Measurements from ENCODE around the gene VSTM2L. TPM values are rescaled to one million over a fixed set of nuclear protein-coding genes. Genes with fewer than 3 reads are reported as not detected.

VSTM2L gene
- total RNA-seq, 1 experiment from 2014 or later, result 4.8 TPM

- Histone ChIP-seq H3K4me1 (replicated peaks) (no peaks in the 10 kb centered on the region), H3K36me3 (no peaks in the 10 kb centered on the region), H3K27ac (no peak overlapping the region), H3K27me3 (replicated peaks) (no peaks in the 10 kb centered on the region), H3K9me3 (replicated peaks) (no peaks in the 10 kb centered on the region), H3K4me3 (no peak overlapping the region)
- DNase-seq (ENCODE audit: low read depth in 1 of 2, low spot score in 2 of 2), result no peak
Measured at GRCh38 chr20:37972256-37973058, 69.5 kb downstream of the VSTM2L start.

GRCh38 chr20:37973059-37973910, 70.4 kb downstream of the VSTM2L start:
- no peaks in the 10 kb centered on the region for H3K27me3 ChIP-seq (replicated peaks)
- no peak for DNase-seq (ENCODE audit: low read depth in 1 of 2, low spot score in 2 of 2)
- H3K36me3 ChIP-seq, result no peaks in the 10 kb centered on the region
- H3K4me3 ChIP-seq, result no peak overlapping the region
- H3K27ac ChIP-seq, result no peak overlapping the region
- no peaks in the 10 kb centered on the region for H3K4me1 ChIP-seq (replicated peaks)
- no peaks in the 10 kb centered on the region for H3K9me3 ChIP-seq (replicated peaks)

GRCh38 chr20:37976887-37977286, 74.0 kb downstream of the VSTM2L start:
- no peak for DNase-seq (ENCODE audit: low read depth in 1 of 2, low spot score in 2 of 2)
- no peaks in the 10 kb centered on the region for H3K4me1 ChIP-seq (replicated peaks)
- H3K27ac ChIP-seq, result no peak overlapping the region
- H3K27me3 ChIP-seq (replicated peaks), result no peaks in the 10 kb centered on the region
- no peak overlapping the region for H3K4me3 ChIP-seq
- no peaks in the 10 kb centered on the region for H3K9me3 ChIP-seq (replicated peaks)
- H3K36me3 ChIP-seq, result no peaks in the 10 kb centered on the region

- H3K27ac ChIP-seq, result no peak overlapping the region
- no peaks in the 10 kb centered on the region for H3K4me1 ChIP-seq (replicated peaks)
- no peak for DNase-seq (ENCODE audit: low read depth in 1 of 2, low spot score in 2 of 2)
- H3K9me3 ChIP-seq (replicated peaks), result no peaks in the 10 kb centered on the region
- no peak overlapping the region for H3K4me3 ChIP-seq
- H3K27me3 ChIP-seq (replicated peaks), result no peaks in the 10 kb centered on the region
- H3K36me3 ChIP-seq, result no peaks in the 10 kb centered on the region
Measured at GRCh38 chr20:37977338-37977737, 74.4 kb downstream of the VSTM2L start.

GRCh38 chr20:37977786-37978185, 74.9 kb downstream of the VSTM2L start:
- no peaks in the 10 kb centered on the region for H3K4me1 ChIP-seq (replicated peaks)

GRCh38 chr20:37979021-37979985, 76.4 kb downstream of the VSTM2L start:
- no peaks in the 10 kb centered on the region for H3K4me1 ChIP-seq (replicated peaks)
- no peak overlapping the region for H3K27ac ChIP-seq
- no peaks in the 10 kb centered on the region for H3K36me3 ChIP-seq
- no peaks in the 10 kb centered on the region for H3K9me3 ChIP-seq (replicated peaks)
- no peak for DNase-seq (ENCODE audit: low read depth in 1 of 2, low spot score in 2 of 2)
- no peak overlapping the region for H3K4me3 ChIP-seq
- no peaks in the 10 kb centered on the region for H3K27me3 ChIP-seq (replicated peaks)

More at GRCh38 chr20:37977786-37978185, 74.9 kb downstream of the VSTM2L start:
- Histone ChIP-seq H3K27me3 (replicated peaks) (no peaks in the 10 kb centered on the region), H3K36me3 (no peaks in the 10 kb centered on the region), H3K9me3 (replicated peaks) (no peaks in the 10 kb centered on the region), H3K27ac (no peak overlapping the region), H3K4me3 (no peak overlapping the region)
- DNase-seq (ENCODE audit: low read depth in 1 of 2, low spot score in 2 of 2), result no peak

GRCh38 chr20:37980383-37980782, 77.5 kb downstream of the VSTM2L start:
- H3K9me3 ChIP-seq (replicated peaks), result no peaks in the 10 kb centered on the region
- H3K4me3 ChIP-seq, result no peak overlapping the region
- H3K36me3 ChIP-seq, result no peaks in the 10 kb centered on the region; the same call in 1 of the 2 replicates
- no peak overlapping the region for H3K27ac ChIP-seq
- H3K4me1 ChIP-seq (replicated peaks), result no peaks in the 10 kb centered on the region
- no peak for DNase-seq (ENCODE audit: low read depth in 1 of 2, low spot score in 2 of 2)
- no peaks in the 10 kb centered on the region for H3K27me3 ChIP-seq (replicated peaks)

GRCh38 chr20:37980876-37981275, 77.9 kb downstream of the VSTM2L start:
- Histone ChIP-seq H3K27ac (no peak overlapping the region), H3K27me3 (replicated peaks) (no peaks in the 10 kb centered on the region)

GRCh38 chr20:37981568-37981967, 78.6 kb downstream of the VSTM2L start:
- no peaks in the 10 kb centered on the region for H3K27me3 ChIP-seq (replicated peaks)
- peaks cover 4% of the 10 kb centered on the region for H3K36me3 ChIP-seq
- DNase-seq (ENCODE audit: low read depth in 1 of 2, low spot score in 2 of 2), result no peak
- no peaks in the 10 kb centered on the region for H3K9me3 ChIP-seq (replicated peaks)
- H3K27ac ChIP-seq, result no peak overlapping the region
- peaks cover 2% of the 10 kb centered on the region for H3K4me1 ChIP-seq (replicated peaks)
- no peak overlapping the region for H3K4me3 ChIP-seq

More at GRCh38 chr20:37980876-37981275, 77.9 kb downstream of the VSTM2L start:
- no peak overlapping the region for H3K4me3 ChIP-seq
- no peaks in the 10 kb centered on the region for H3K4me1 ChIP-seq (replicated peaks)
- no peaks in the 10 kb centered on the region for H3K9me3 ChIP-seq (replicated peaks)
- H3K36me3 ChIP-seq, result no peaks in the 10 kb centered on the region; the same call in none of the 2 replicates
- DNase-seq (ENCODE audit: low read depth in 1 of 2, low spot score in 2 of 2), result no peak

- Histone ChIP-seq H3K36me3 (peaks cover 12% of the 10 kb centered on the region), H3K4me3 (no peak overlapping the region), H3K4me1 (replicated peaks) (peaks cover 19% of the 10 kb centered on the region), H3K9me3 (replicated peaks) (no peaks in the 10 kb centered on the region), H3K27ac (no peak overlapping the region), H3K27me3 (replicated peaks) (no peaks in the 10 kb centered on the region)
- DNase-seq (ENCODE audit: low read depth in 1 of 2, low spot score in 2 of 2), result no peak
Measured at GRCh38 chr20:37983286-37983685, 80.4 kb downstream of the VSTM2L start.

- no peak overlapping the region for H3K4me3 ChIP-seq
- peaks cover 29% of the 10 kb centered on the region for H3K4me1 ChIP-seq (replicated peaks)
- DNase-seq (ENCODE audit: low read depth in 1 of 2, low spot score in 2 of 2), result no peak
- no peaks in the 10 kb centered on the region for H3K27me3 ChIP-seq (replicated peaks)
- peaks cover 12% of the 10 kb centered on the region for H3K36me3 ChIP-seq
- no peak overlapping the region for H3K27ac ChIP-seq
- H3K9me3 ChIP-seq (replicated peaks), result no peaks in the 10 kb centered on the region
Measured at GRCh38 chr20:37984018-37984785, 81.3 kb downstream of the VSTM2L start.

GRCh38 chr20:37986044-37986858, 83.3 kb downstream of the VSTM2L start:
- Histone ChIP-seq H3K36me3 (peaks cover 16% of the 10 kb centered on the region), H3K4me1 (replicated peaks) (peaks cover 49% of the 10 kb centered on the region), H3K9me3 (replicated peaks) (no peaks in the 10 kb centered on the region), H3K27me3 (replicated peaks) (no peaks in the 10 kb centered on the region), H3K4me3 (no peak overlapping the region), H3K27ac (no peak overlapping the region)
- no peak for DNase-seq (ENCODE audit: low read depth in 1 of 2, low spot score in 2 of 2)

Data from SJSA1 (cell line).